Subcutaneous adipose tissue (tissue), 4 donors: Measurements from ENCODE around the gene TBC1D20. TPM values are rescaled to one million over a fixed set of nuclear protein-coding genes. Genes with fewer than 3 reads are reported as not detected.

Experiments
- total RNA-seq, 4 donors: library from RNA; depleted of rRNA; stranded (reverse); fragments of >200 nt; gene quantifications; one replicate each; pipeline ENCODE4 v1.1.0, GENCODE V29; 2016
- TF ChIP-seq, protein P1 (sequence below): fragments of 450-650 bp; IDR thresholded peaks from one replicate; pipeline ENCODE4 v1.5.1; 2016; ENCODE audit warnings: low read depth, mild to moderate bottlenecking, control low read depth, antibody characterized with exemption, moderate library complexity

Gene TBC1D20
- total RNA-seq, 4 donors from 2014 or later, result 36.9 to 54.5 (median 44.6) TPM

DNA sequence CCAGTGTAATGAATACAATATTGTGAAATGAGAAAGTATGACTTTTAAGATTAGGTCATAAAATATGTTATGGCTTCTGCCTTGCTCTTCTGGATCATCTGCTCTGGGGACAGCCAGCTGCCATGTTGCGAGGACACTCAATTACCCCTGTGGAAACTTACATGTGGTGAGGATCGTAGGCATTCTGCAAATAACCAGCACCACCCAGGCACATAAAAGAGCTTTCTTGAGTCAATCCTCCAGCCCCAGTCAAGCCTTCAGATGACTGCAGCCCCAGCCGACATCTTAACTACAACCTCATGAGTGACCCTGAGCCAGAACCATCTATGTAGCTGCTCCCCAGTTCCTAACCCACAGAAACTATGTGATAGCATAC, 58.8 kb downstream of the TBC1D20 start:
- TF ChIP-seq, protein P1, sequence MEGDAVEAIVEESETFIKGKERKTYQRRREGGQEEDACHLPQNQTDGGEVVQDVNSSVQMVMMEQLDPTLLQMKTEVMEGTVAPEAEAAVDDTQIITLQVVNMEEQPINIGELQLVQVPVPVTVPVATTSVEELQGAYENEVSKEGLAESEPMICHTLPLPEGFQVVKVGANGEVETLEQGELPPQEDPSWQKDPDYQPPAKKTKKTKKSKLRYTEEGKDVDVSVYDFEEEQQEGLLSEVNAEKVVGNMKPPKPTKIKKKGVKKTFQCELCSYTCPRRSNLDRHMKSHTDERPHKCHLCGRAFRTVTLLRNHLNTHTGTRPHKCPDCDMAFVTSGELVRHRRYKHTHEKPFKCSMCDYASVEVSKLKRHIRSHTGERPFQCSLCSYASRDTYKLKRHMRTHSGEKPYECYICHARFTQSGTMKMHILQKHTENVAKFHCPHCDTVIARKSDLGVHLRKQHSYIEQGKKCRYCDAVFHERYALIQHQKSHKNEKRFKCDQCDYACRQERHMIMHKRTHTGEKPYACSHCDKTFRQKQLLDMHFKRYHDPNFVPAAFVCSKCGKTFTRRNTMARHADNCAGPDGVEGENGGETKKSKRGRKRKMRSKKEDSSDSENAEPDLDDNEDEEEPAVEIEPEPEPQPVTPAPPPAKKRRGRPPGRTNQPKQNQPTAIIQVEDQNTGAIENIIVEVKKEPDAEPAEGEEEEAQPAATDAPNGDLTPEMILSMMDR, result no peak

DNA sequence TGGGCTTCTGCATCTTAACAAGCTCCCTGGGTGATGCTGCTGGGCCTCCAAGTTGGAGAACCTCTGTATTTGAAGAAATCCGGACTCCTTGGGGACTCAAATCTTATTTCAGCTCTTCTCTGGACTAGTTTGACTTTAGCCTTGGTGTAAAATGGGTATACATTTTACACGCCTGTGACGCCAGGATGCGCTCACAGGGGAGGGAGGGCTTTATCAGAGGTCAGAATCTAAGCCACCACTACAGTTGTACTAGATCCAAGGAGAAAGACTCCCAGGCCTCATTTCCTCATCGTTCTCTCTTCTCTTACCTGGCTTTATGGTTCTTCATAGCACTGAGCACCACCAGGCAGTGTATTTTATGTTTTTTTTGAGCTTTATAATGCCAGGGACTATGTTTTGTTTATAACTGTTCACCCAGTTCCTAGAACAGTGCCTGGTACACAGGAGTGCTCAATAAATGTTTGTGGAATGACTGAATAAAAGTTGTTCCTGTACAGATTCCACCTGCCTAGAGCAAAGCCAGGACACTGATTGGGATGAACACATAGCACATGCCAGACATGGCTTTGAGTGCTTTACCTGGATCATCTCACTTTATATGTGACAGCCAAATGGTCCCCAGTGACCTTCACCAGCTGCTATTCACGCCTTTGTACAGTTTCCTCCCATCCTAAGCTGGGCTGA, 59.3 kb downstream of the TBC1D20 start:
- TF ChIP-seq, protein P1, result no peak

- TF ChIP-seq, protein P1, result no peak
These were observed 59.8 kb downstream of the TBC1D20 start for GRCh38 chr20:402496-402885.

DNA sequence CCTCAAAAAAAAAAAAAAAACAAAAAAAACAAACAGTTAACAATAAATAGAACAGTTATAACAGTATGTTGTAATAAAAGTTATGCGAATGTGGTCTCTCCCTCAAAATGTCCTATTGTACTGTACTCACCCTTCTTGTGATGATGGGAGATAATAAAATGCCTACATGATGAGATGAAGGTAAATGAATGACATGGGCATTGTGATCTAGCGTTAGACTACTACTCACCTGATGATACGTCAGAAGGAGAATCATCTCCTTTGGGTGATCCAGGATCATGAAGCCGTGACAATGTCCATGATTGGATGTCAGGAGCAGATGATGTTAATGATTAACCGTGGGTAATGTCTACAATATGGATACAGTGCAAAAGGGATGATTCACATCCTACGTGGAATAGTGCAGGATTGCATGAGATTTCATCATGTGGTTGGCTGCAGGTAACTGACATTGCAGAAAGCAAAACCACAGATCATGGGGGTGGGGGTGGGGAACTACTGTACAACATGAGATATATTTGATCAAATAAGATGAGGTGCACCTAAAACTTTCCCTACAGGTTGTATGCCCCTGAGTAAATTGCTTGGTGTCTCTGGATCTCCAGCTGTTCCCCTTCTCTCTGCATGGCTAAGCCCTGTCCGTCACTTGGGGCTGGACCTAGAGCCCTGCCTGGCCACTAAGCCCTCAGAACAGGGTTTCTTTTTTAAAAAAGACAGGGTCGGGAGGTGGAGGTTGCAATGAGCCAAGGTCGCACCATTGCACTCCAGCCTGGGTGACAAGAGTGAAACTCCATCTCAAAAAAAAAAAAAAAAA, 60.4 kb downstream of the TBC1D20 start:
- TF ChIP-seq, protein P1, result no peak

DNA sequence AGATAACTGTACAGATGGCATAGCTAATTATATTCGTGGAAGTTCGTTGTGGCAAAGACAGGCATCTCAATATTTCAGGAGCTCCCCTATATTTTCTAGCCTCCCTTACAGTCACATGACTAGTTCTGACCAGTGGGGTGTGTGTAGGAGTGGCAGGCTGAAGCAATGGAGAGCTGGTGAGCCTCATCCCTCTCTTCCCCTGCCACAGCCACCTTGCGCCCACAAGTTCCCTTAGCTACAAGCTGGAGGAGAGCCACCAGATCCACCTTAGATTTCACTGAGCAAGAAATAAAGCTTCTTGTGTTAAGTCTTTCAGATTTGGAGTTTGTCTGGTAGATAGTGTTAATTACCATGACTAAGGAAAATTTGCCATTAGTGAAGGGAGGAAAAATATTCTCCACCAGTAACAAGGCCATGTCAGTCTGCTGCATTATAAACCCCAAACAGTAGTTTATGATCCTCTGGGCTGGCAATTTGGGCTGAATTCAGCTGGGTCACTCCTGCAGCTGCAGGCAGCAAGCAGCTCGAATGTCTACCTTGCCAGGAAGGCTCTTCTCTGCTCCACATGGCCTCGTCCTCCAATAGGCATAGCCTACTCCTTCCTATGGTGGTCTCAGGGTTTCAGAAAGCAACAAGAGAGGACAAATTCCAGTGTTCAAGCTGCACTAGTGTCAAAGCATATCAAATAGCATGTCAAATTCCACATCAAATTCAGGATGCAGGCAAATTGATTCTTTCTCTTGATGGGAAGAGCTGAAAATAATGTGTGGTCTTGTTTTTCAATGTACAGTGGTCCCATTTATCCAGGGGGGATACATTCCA, 61.7 kb downstream of the TBC1D20 start:
- TF ChIP-seq, protein P1, result no peak

GRCh38 chr20:400128-400453, 62.2 kb downstream of the TBC1D20 start:
- TF ChIP-seq, protein P1, result no peak
